Adrenal gland (tissue), 12 donors: ENCODE measurements around the gene SSTR3. TPM values are rescaled to one million over a fixed set of nuclear protein-coding genes. Genes with fewer than 3 reads are reported as not detected.
A peak's percentile ranks its signal among the peaks of the same experiment; 100 is the strongest.
"Not testable (repeated sequence)": the region's sequence is repeated elsewhere in the genome, so short reads cannot be mapped to it uniquely, and the experiment has no call there.

ENCODE experiments used
- DNase-seq, 7 donors: peaks; one replicate each; pipeline ENCODE4 v3.0.0-alpha.2; 2019 to 2020
- H3K27ac ChIP-seq, 5 donors: fragments of 200-600 bp; sonication (generic) in 4 of 5; 1 replicate in 3 of 5; 2 replicates in 2 of 5; pipeline versions ENCODE4 v1.5.1 to v1.8.0; 2016 to 2020; ENCODE audit warnings: mild to moderate bottlenecking in 1 of 5
- H3K27me3 ChIP-seq: fragments of 200-600 bp; 2 replicates; pipeline ENCODE4 v1.8.0; 2021
- H3K36me3 ChIP-seq, 2 donors: fragments of 200-600 bp; replicated peaks in 1 of 2; 1 replicate in 1 of 2; 2 replicates in 1 of 2; pipeline versions ENCODE4 v1.5.1 to v1.8.0; 2018 to 2022
- H3K4me1 ChIP-seq, 2 donors: fragments of 200-600 bp; replicated peaks in 1 of 2; 1 replicate in 1 of 2; 2 replicates in 1 of 2; pipeline versions ENCODE4 v1.5.1 to v1.8.0; 2018 to 2021
- H3K4me3 ChIP-seq, 4 donors: fragments of 200-600 bp; sonication (generic) in 3 of 4; one replicate each; pipeline ENCODE4 v1.5.1; 2016 to 2018
- H3K9me3 ChIP-seq, 3 donors: fragments of 200-600 bp; sonication (generic) in 1 of 3; replicated peaks in 1 of 3; 1 replicate in 2 of 3; 2 replicates in 1 of 3; pipeline versions ENCODE4 v1.5.1 to v1.8.0; 2016 to 2021
- CTCF ChIP-seq, 6 experiments: fragments of 450-650 bp in 4 of 6; fragments of 200-600 bp in 2 of 6; sonication (generic) in 1 of 6; IDR thresholded peaks; 1 replicate in 5 of 6; 2 replicates in 1 of 6; pipeline versions ENCODE4 v1.5.1 to v1.8.0; 2016 to 2021; ENCODE audit warnings: antibody characterized with exemption in 6 of 6, mild to moderate bottlenecking in 2 of 6, moderate library complexity in 1 of 6
- POLR2A ChIP-seq, 2 donors: fragments of 450-650 bp; IDR thresholded peaks; one replicate each; pipeline ENCODE4 v1.6.1; 2017; ENCODE audit warnings: antibody characterized with exemption in 2 of 2, mild to moderate bottlenecking in 2 of 2, moderate library complexity in 1 of 2
- WGBS, 4 donors: extraction: QIAGEN DNeasy Blood & Tissue Kit in 2 of 4; methylation state at CpG; one replicate each; pipeline versions ENCODE4 v1.1.5 to v1.1.7; 2013 to 2017; 5-methylcytosine and 5-hydroxymethylcytosine counted together
- intact Hi-C, 2 donors: fragments of 100-400 bp; cut with DNase I; formaldehyde crosslinking; loops; one replicate each; pipeline versions ENCODE4 v1.14.1 to v1.15.0; 2022 to 2023
- polyA plus RNA-seq, 3 donors: library from polyadenylated mRNA; stranded (reverse); fragments of 200-250 nt in 2 of 3; fragments of 350-450 nt in 1 of 3; fragmentation: Illumina TruSeq in 1 of 3; extraction: RNeasy Lipid Tissue Mini Kit (QIAGEN cat#74804) in 1 of 3; gene quantifications; one replicate each; pipeline ENCODE4 v1.2.3, GENCODE V29; 2013 to 2014
- total RNA-seq, 9 donors: library from RNA; depleted of rRNA in 4 of 9; stranded (reverse); fragments of >200 nt in 4 of 9; fragments of 120-200 nt in 1 of 9; fragmentation: NEBNext Ultra II Directional in 1 of 9; extraction: Animal tissue kit (Norgen Biotek cat#: 25700) in 1 of 9; gene quantifications; one replicate each; pipeline versions ENCODE4 v1.1.0 to v1.2.4, GENCODE V29; 2013 to 2023
- donor health status: healthy with polysubstance abuse.
- donor health status: Bipolar disorder and iron deficiency.
- donor health status: DM: yes; HTN: yes; CAD: no.
- donor health status: DM: no; HTN: no; CAD: no.
- donor health status: DM: no; HTN: no; CAD: no.
- donor health status: DM: yes; HTN: yes; CAD: no.

SSTR3 gene
- total and polyA plus RNA-seq, 12 donors = 0.28 to 2.0 (median 0.50) TPM; not detected in 1

- H3K36me3 ChIP-seq = no peaks in the 10 kb centered on the region
- intact Hi-C loops = loop anchor here (2.0 to 5.0 kb wide), 2 partner anchors 125 to 126 kb away; no protein-coding TSS in a partner anchor
- no peak overlapping the region for H3K27ac ChIP-seq
- peaks cover 6 to 12% of the 10 kb centered on the region in 2 donors for H3K4me1 ChIP-seq
- no peaks in the 10 kb centered on the region for H3K9me3 ChIP-seq
- H3K27me3 ChIP-seq = no peaks in the 10 kb centered on the region
- H3K4me3 ChIP-seq = no peak overlapping the region
- 56 to 83% (median 74%) methylated on average over 3 to 10 of the region's 10 CpGs for WGBS, 4 donors
- peak in 2 of 7 donors; percentile 18 to 21 for DNase-seq
- no peak for TF ChIP-seq POLR2A (IDR thresholded peaks at IDR 0.05)
- no peak for TF ChIP-seq CTCF (IDR thresholded peaks at IDR 0.05)
Observed at GRCh38 chr22:37202716-37203115, 9.6 kb downstream of the SSTR3 start.

- intact Hi-C loops = loop anchor here (2.0 to 5.0 kb wide), 2 partner anchors 125 kb away; no protein-coding TSS in a partner anchor
- H3K27ac ChIP-seq = no peak overlapping the region
- DNase-seq = peak in 2 of 7 donors; percentile 11 to 13
- TF ChIP-seq POLR2A (IDR thresholded peaks at IDR 0.05) = no peak
- TF ChIP-seq CTCF (IDR thresholded peaks at IDR 0.05) = no peak
- H3K4me1 ChIP-seq = peaks cover 13 to 18% of the 10 kb centered on the region in 2 donors
- no peaks in the 10 kb centered on the region for H3K36me3 ChIP-seq
- H3K4me3 ChIP-seq = no peak overlapping the region
- no peaks in the 10 kb centered on the region for H3K27me3 ChIP-seq
- no peaks in the 10 kb centered on the region for H3K9me3 ChIP-seq
- WGBS, 4 donors = 81 to 89% (median 85%) methylated on average over 2 to 5 of the region's 5 CpGs
Observed at GRCh38 chr22:37202001-37202555, 10.2 kb downstream of the SSTR3 start.

GRCh38 chr22:37201443-37201820 is 10.8 kb downstream of the SSTR3 start:
- H3K4me1 ChIP-seq = peaks cover 19 to 25% of the 10 kb centered on the region in 2 donors
- not testable (repeated sequence) for H3K27me3 ChIP-seq, H3K27ac ChIP-seq, H3K36me3 ChIP-seq, H3K9me3 ChIP-seq, H3K4me3 ChIP-seq
- DNase-seq = peak in 2 of 7 donors; percentile 8 to 15
- intact Hi-C loops = loop anchor here in 1 of 2 donors (5.0 kb wide), 1 partner anchor 124 kb away; no protein-coding TSS in a partner anchor
- 95 to 97% (median 96%) methylated on average over 6 of the region's 6 CpGs for WGBS, 4 donors

- TF ChIP-seq CTCF (IDR thresholded peaks at IDR 0.05) = peak in 3 of 6 experiments; percentile 5 to 29 (median 19)
- TF ChIP-seq POLR2A (IDR thresholded peaks at IDR 0.05) = no peak
- H3K4me3 ChIP-seq = no peak overlapping the region
- WGBS, 4 donors = 17 to 22% (median 21%) methylated on average over 10 to 12 of the region's 12 CpGs
- H3K27me3 ChIP-seq = no peaks in the 10 kb centered on the region
- H3K36me3 ChIP-seq = no peaks in the 10 kb centered on the region
- peak overlapping the region in 2 of 5 donors; percentile 95 to 97 for H3K27ac ChIP-seq
- peak in 1 of 7 donors; percentile 54 for DNase-seq
- intact Hi-C loops = loop anchor here (2.0 to 5.0 kb wide), 2 partner anchors 33 to 122 kb away; no protein-coding TSS in a partner anchor
- no peaks in the 10 kb centered on the region for H3K9me3 ChIP-seq
- H3K4me1 ChIP-seq = peaks cover 24 to 35% of the 10 kb centered on the region in 2 donors
Observed at GRCh38 chr22:37199760-37200108, 12.5 kb downstream of the SSTR3 start.
